AG10803 (cell line): ENCODE measurements around the gene NRXN2.

ENCODE experiments used
- DNase-seq: peaks from one replicate; pipeline ENCODE4 v3.0.0; 2010; ENCODE audit warnings: low read depth
- H3K4me3 ChIP-seq: 2 replicates; pipeline ENCODE4 v1.5.1; 2011; ENCODE audit warnings: mild to moderate bottlenecking, low read length, control low read depth
- TF ChIP-seq, protein P1 (sequence below): conservative IDR thresholded peaks from 2 replicates; pipeline ENCODE4 v1.5.1; 2011; ENCODE audit warnings: mild to moderate bottlenecking, low read length, control low read depth, inconsistent platforms

Gene NRXN2

DNA sequence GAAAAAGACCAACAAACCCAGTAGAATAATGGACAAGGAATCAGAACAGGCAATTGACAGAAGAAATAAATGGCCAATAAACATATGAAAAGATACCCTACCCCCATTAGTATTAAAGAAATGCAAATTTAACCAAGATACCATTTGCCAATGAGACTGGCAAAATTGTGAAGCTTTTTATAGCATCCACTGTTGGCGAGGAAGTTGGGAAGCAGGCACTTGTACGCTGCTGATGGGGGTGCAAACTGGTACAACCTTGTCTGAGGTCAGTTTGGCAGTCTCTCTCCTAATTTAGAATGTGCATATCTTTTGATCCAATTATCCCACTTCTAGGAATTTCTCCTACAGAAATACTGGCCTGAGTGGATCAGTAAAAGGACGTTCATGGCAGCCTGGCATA lies 8.6 kb upstream of the NRXN2 start:
- no peak overlapping the region for H3K4me3 ChIP-seq
- TF ChIP-seq, protein P1, sequence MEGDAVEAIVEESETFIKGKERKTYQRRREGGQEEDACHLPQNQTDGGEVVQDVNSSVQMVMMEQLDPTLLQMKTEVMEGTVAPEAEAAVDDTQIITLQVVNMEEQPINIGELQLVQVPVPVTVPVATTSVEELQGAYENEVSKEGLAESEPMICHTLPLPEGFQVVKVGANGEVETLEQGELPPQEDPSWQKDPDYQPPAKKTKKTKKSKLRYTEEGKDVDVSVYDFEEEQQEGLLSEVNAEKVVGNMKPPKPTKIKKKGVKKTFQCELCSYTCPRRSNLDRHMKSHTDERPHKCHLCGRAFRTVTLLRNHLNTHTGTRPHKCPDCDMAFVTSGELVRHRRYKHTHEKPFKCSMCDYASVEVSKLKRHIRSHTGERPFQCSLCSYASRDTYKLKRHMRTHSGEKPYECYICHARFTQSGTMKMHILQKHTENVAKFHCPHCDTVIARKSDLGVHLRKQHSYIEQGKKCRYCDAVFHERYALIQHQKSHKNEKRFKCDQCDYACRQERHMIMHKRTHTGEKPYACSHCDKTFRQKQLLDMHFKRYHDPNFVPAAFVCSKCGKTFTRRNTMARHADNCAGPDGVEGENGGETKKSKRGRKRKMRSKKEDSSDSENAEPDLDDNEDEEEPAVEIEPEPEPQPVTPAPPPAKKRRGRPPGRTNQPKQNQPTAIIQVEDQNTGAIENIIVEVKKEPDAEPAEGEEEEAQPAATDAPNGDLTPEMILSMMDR, result no peak
- DNase-seq, result no peak

DNA sequence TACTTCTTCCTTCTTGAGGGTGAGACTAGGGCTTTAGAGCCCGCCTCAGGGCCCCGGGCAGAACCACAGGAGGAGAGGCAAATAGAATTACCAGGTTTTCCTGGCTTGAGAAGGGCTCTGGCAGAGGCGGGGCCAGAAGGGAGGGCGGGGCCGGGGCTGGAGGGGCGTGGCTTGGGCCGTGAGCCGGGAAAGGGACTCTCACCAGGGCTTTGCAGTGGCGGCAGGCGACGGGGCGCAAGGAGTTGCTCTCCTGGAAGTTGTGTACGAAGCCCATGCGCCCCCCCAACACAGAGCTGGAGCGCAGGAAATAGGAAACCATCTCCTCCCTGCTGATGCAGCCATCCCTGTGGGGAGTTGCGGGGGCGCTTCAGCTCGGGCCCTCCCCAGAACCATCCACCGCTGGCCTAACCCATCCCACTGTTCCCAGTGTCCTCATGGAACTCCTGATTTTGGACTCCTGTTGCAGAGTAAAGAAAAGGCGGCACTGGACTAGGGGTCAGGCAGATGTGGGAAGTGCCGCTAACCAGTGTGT lies 6.9 kb upstream of the NRXN2 start:
- TF ChIP-seq, protein P1, result no peak
- no peak overlapping the region for H3K4me3 ChIP-seq
- no peak for DNase-seq

DNA sequence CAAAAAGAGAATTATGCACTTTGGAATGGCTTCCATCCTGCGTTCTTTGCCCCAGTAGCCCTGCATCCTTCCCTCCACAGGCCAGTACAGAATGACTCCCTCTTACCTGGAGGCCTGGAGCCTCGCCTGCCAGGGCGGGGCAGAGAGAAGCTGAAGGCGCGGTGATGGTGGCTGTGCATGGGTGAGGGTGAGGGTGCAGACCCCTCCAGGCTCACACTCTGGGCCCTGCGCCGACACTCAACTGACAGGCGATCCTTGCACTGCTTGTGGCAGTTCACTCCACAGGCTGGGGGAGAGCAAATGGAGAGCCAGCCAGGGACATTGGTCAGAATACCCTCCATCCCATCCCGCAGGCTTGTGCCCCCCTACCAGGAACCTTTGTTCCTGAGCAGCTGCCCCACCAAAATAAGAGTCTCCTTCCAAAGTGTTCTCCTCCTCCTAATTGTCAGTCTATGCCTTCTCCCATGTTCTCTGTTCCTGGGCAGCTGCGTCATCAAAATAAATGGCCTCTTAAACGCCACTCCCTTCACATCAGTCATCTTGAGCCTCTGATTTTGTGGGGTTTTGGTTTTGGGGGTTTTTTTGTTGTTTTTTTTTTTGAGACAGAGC lies 5.9 kb upstream of the NRXN2 start:
- no peak for DNase-seq
- TF ChIP-seq, protein P1, result no peak

DNA sequence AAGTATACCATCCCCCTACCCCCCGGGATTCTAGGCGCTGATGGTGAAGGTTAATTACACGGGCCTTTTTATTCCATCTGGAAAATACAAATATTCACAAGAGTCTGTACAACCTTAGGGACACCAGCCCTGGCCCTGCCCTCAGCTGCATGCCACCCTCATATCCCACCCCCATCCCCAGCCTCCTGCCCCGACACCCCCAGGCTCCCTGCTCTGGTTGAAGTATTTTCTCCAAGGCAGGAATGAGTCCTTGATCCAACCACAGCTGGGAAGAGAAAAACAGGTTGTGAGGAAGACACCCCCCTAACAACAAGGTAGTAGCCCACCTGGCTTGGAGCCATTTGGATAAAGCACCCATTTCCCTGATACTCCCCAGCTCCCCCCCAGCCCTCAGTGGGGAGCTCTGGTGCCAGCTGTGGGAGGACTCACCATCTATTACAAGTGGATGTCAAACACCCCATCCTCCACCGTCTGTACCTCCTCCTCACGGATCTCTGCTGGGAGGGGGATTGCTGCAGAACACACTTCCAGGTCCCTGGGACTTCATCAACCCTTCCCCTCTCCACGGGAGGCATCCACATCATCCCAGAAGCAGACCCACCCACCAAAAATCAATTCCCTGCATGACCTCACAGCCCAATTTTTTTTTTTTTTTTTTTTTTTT lies 4.0 kb upstream of the NRXN2 start:
- H3K4me3 ChIP-seq, result no peak overlapping the region
- DNase-seq, result no peak
- TF ChIP-seq, protein P1, result no peak

More for the DNA sequence above, 5.9 kb upstream of the NRXN2 start:
- no peak overlapping the region for H3K4me3 ChIP-seq

DNA sequence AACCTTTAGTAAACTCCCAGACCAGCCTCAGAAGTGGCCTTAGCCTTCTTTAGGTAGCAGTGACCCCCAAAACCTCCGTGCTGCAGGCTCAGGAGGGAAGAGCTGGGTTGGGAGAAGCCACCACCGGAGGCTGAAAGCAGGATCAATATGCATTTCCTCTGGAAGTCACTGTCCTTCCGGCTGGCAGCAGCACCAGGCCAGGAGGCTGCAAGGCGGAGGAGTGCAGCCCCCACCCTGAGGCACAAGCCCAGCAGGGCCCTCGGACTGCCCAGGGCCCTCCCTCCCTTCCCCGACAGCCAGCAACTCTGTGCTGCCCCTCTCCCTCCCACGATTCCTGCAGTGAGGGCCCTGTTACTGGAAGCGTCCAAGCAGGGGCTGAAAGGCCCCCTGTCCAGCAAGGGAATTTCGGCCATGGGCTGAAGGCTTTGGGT lies 3.2 kb upstream of the NRXN2 start:
- TF ChIP-seq, protein P1, result no peak
- H3K4me3 ChIP-seq, result no peak overlapping the region
- no peak for DNase-seq

DNA sequence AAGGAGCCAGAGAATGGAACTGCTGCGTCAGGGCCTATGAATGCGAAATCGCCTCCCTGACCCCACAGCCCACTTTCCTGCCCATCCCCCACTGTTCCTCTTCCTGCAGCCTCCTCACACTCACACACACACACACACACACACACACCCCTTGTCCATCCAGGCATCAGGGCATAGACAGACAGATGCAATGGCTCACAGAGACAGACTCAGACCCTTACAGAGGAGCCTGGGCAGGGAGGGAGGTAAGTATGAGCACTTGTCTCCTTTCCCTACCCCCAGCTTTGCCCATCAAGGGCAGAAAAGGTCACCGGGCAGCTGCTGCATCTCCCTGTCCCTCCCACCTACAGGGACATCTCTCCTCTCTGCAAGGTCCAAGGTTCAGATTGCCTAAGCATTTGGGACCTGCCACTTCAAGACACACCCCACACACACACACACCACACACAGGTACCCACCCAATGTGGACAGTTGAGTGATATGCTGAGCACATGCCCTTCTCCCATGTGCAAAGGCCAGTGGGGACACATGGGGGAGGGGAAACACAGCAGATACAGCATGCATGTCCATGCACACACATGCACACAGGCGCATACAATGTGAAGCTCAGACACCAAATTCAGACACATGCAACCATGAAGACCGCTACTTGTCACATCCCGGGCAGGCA lies 2.0 kb upstream of the NRXN2 start:
- DNase-seq, result no peak
- TF ChIP-seq, protein P1, result no peak
- no peak overlapping the region for H3K4me3 ChIP-seq
